Measurements from ENCODE around the gene PTPRU.

Gene PTPRU

DNA sequence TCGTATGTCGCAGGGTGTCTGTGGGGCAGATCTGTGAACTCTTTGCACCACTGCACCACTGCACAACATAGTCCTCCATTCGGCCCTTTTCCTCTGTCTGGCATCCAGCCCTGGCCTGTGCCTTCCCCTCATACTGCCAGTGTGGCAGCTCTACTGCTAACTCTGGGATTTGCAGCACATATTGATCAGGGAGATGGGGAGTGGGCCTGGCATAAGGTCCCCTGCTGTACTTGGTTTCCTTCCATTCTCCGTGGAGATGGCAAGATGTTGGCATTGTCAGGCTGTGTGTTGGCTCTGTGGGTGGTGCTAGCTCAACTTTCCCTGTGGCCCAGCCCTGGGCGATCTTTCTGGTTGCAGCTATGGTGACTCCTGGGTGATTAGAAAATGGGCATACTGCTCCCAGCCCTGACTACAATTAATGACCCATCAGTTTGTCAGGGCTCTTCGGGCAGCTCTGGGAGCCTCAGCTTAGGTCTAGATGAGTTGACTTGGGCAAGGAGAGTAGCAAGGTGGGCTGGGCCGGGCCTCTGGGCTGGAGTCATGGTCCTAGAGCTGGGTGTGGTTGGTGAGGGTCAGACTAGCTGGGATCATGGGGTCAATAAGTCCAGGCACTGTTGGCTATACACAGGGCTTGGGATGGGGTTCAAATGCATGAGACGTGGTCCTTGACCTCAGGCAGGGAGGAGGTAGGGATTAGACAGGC is 11.4 kb downstream of the PTPRU start:
- no peak for DNase-seq

GRCh38 chr1:29248409-29248808 is 12.1 kb downstream of the PTPRU start:
- DNase-seq, result no peak

GRCh38 chr1:29249170-29249691 is 12.9 kb downstream of the PTPRU start:
- DNase-seq, result no peak

- no peak for DNase-seq
Observed at GRCh38 chr1:29249951-29250581, 13.7 kb downstream of the PTPRU start.

DNA sequence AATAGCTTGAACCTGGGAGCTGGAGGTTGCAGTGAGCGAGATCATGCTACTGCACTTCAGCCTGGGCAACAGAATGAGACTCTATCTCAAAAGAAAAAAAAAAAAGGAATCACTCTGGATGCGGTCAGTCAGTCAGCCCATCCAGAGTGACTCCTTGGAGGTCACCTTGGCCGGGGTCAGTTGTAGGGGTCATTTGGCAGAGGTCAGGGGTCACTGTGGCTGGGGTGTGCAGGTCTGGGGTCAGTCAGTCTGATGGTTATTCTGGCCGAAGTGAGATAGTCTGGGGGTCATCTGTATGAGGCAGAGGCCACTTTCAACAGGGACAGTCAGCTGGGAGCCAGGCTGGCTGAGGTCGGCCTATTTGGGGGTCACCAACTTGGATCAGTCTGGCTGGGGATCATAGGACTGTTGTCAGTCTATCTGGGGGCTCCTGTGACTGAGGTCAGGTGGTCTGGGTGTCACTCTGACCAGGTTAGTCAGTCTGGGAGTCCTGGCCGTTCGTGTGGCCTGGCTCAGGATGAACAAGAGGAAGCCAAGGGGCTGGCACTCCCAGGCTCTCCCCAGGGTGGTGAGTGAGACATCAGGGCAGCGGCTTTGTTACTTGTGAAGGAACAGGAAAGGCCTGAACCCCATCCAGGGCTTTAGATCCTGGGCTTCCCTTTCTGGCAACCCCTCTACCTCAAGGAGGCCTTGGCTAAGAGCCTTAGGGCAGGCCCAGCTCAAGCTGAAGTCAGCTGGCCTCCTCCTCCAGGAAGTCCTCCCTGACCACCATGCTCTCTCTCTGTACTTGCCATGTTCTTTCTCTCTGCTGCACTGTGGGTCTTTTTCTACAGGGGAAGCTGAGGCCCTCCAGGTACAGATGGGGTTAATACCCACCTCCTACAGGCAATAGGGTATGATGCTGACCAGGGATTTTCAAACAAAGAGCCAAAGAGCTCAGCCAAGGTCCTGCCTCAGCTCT is 15.1 kb downstream of the PTPRU start:
- no peak for DNase-seq

DNA sequence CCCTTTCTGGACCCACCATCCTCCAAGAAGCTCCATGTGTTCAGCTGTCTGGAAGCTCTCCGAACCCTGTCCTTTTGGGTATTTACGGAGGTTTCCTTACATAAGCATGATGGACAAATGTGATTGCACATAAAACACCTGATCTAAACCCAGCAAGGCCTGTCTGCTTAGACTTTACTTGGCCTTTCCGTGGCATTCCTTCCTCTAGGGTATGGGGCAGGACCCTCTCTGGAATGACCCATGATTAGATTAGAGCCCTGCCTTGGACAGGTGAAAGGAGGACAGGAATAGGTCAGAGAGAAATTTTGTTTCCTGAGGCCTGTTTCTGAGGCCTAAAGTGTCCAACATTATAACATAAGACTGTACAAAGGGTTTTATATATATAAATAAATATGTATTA is 16.9 kb downstream of the PTPRU start:
- DNase-seq, result no peak

DNA sequence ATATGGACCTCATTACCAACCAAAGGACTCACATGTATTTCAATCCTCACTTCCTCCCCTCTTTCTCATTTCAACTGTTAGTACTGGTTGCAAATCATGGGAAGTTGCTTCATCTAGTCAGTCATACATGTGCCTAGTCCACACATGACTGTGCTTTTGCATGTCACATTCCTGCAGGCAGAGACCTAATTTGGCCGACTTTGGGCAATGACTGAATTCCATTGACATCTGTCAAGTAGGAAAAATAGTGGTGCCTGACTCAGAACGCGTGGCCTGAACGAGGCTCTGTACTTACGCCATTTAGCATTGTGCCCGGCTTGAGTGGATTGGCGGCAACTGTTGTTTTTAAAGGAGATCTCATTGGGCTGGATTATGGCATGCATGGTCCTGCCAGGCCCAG is 18.0 kb downstream of the PTPRU start:
- no peak for DNase-seq

DNA sequence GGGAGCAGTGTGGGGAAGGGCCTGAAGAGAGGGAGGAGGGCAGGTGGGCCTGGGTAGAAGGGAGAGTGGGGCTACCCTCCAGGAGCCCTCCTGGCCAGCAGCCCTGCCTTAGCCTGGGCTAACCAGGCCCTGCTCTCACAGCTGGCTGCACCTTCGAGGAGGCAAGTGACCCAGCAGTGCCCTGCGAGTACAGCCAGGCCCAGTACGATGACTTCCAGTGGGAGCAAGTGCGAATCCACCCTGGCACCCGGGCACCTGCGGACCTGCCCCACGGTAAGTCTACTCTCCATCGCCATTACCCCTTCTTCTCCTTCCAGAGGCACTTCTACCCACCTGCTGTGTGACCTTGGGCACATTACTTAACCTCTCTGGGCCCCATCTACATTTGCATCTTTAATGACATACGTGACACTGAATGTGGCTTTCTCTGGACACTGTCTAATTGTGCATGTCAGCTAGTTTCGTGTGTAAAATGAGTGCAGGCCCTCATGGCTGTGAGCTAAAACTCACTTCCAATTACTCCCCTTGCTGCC is 18.9 kb downstream of the PTPRU start:
- no peak for DNase-seq

DNA sequence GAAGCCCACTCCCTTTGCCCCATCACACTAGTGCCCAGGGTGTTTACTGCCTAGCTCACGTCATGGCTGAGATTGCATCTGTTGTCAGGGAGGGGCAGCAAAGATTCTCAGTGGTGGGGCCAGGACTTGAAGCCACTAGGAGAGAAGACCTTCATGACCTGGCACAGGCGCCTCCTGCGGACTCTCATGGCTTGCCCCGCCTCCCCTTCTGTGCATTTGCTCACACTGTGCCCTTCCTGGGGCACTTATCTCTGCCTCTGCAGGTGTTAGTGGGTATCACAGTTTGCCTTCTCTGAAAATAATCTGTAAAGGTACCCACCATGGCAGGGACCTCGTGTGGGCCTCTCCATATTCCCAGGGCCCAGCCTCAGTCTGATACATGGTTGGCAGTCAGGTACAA is 20.1 kb downstream of the PTPRU start:
- no peak for DNase-seq

DNA sequence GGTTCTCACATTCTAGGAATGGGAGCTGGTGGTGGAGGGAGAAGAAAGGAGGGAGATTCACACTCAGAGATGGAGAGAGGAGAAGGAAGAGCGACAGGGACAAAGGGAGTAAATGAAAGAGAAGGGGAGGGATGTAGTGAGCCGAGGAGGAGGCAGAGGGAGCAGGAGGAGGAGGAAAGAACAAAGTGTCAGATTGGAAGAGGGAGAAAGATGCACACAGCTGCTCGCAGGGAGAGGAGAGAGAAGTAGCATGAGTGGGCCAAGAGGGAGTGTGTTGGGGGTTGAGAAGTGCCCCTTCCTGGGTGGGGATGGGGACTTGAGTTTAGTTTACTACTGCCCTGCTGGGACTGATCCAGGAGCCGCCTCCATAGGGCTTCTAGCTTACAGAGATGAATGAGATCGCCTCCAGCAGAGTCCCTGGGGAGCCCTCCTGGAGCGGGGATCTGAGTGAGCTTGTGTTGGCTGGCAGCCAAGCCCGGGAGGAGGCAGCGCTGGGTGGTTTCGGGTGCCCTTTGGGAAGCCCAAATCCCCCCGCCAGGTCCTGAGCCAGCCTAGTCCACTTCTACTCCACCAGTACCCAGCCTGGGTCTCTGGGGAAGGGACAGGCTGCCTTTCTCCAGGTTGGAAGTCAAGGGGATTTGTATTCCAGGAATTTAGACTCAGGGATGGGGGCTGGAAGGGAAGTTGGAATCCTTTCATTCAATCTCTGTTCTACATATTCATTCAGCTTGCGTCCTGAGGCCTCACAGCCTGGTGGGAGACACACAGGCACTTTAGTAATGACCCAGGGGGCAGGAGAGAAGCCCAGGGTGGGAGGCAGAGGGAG is 20.9 kb downstream of the PTPRU start:
- no peak for DNase-seq

DNA sequence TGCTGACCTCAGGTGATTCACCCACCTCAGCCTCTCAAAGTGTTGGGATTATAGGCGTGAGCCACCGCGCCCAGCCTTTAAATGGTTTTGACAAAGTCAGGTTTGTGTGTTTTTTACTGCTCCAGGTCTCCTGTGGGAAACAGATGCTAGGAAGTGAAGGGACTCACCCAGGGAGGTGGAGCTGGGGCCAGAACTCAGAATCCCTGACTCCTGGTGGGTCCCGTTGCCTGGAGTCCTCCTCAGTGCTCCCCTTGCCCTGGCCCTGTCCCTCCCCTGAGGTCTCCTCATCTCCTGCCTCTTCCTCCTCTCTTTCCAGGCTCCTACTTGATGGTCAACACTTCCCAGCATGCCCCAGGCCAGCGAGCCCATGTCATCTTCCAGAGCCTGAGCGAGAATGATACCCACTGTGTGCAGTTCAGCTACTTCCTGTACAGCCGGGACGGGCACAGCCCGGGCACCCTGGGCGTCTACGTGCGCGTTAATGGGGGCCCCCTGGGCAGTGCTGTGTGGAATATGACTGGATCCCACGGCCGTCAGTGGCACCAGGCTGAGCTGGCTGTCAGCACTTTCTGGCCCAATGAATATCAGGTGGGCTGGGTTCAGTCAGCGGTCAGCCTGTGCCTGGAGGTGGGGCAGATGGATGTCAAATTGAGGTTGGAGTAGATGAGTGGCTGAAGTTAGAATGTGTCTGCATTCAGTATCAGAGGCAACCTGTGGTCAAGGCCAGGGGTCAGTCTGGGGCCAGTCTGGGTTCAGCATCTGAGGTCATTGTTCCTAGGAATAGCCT is 22.1 kb downstream of the PTPRU start:
- no peak for DNase-seq

GRCh38 chr1:29258976-29259801 is 22.9 kb downstream of the PTPRU start:
- DNase-seq, result no peak

DNA sequence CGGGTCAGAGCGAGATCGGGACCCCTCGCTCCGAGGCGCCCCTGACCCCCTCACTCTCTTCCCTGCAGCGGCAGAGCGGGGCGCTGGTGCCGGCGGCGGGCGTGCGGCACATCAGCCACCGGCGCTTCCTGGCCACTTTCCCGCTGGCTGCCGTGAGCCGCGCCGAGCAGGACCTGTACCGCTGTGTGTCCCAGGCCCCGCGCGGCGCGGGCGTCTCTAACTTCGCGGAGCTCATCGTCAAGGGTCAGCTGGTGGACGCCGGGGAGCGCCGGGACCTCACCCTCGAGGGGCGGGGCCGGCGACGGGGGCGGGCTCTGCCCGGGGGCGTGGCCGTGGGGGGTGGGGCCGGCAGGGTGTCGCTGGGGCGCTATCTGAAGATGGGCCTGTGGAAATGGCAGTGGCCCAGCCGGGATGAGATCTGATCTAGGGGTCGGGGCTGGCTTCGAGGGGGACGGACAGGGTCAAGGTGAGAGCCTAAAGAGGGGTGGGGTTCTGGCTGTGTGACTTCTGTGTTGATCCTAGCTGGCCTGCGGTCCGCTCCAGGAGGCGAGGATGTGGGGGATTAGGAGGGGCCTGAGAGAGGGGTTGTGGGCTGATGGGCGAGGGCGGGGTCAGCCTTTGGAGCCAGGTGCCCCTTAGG is 23.6 kb downstream of the PTPRU start:
- peak; percentile 28 for DNase-seq

- DNase-seq, result no peak
Observed at GRCh38 chr1:29260531-29260930, 24.2 kb downstream of the PTPRU start.

DNA sequence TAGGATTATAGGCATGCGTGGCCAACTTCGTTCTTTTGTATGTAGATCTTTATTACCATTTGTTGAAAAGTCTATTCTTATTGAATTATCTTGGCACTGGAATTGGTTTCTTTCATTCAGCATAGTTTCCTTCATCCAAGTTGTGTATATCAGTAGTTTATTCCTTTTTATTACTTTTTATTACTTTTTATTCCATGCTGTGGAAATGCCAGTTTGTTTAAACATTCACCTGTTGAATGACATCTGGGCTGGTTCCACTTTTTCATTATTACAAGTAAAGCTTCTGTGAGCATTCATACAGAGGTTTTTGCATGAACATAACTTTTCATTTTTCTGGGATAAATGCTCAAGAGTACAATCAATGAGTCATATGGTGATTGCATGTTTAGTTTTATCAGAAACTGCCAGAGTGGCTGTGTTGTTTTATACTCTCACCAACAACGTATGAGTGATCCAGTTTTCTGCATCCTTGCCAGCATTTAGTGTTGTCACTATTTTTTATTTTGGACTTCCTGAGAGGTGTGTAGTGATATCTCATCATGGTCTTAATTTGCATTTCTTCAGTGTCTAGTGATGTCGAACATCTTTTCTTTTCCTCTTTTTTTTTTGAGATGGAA is 28.6 kb downstream of the PTPRU start:
- no peak for DNase-seq

- no peak for DNase-seq
Observed at GRCh38 chr1:29266912-29267311, 30.6 kb downstream of the PTPRU start.

DNA sequence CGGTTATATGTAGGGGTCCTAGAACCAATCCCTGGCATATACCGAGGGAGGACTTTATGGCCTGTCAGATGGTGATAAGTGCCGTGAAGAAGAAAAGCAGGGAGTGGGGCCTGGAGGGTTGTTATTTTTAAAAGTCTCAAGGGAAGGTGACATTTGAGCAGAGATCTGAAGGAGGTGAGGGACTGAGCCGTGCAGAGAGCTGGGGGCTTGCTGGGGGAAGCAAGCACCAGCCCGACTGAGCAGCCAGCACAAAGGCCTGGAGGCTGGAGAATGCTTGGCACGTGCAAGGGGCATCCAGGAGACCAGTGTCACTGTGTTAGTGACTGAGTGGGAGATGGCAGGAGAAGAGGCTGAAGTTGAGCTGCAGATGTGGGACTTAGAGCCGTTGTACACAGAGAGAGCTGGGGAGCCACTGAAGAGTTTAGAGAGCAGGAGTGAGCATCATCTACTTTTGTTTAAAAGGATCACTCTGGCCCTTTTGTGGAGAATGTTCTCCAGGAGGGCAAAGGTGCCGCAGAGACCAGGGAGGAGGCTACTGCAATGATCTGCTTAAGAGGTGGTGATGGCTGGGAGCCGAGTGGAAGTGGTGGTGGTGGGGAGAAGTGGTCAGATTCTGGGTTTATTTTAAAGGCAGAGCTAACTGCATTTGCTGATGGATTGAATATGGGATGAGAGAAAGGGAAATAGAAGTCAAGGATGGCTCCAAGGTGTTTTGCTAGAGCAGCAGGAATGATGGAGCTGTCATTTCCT is 31.2 kb downstream of the PTPRU start:
- DNase-seq, result no peak

- DNase-seq, result no peak
Observed at GRCh38 chr1:29269382-29269781, 33.1 kb downstream of the PTPRU start.

Data from activated CD4-positive, alpha-beta T cell treated with anti-CD3 and anti-CD28 coated beads, Interleukin-2, amount 50 U/mL, for 16 hours (primary cell).